NB4 (cell line): ENCODE results near the gene D2HGDH.
"Not testable (repeated sequence)": the region's sequence is repeated elsewhere in the genome, so short reads cannot be mapped to it uniquely, and the experiment has no call there.

Experiments used
- DNase-seq: peaks from one replicate; pipeline ENCODE4 v3.0.0; 2010; ENCODE audit warnings: low read depth
- H3K4me3 ChIP-seq: one replicate; pipeline ENCODE4 v1.5.1; 2011; ENCODE audit warnings: mild to moderate bottlenecking, low read depth, low read length, moderate library complexity
- MYC ChIP-seq: IDR thresholded peaks from 2 replicates; pipeline ENCODE4 v1.6.1; 2011; ENCODE audit warnings: low read depth, low read length
- POLR2A ChIP-seq: IDR thresholded peaks from 2 replicates; pipeline ENCODE4 v1.6.1; 2011; ENCODE audit warnings: mild to moderate bottlenecking; ENCODE audit not compliant: insufficient read length; ENCODE audit errors: extremely low read depth
- TF ChIP-seq, protein P1 (sequence below): IDR thresholded peaks from 2 replicates; pipeline ENCODE4 v1.6.1; 2011; ENCODE audit warnings: low read depth, low read length
- TF ChIP-seq, protein P2 (sequence below): IDR thresholded peaks from one replicate; pipeline ENCODE4 v1.5.1; 2012; ENCODE audit warnings: low read depth, low read length

D2HGDH gene

DNA sequence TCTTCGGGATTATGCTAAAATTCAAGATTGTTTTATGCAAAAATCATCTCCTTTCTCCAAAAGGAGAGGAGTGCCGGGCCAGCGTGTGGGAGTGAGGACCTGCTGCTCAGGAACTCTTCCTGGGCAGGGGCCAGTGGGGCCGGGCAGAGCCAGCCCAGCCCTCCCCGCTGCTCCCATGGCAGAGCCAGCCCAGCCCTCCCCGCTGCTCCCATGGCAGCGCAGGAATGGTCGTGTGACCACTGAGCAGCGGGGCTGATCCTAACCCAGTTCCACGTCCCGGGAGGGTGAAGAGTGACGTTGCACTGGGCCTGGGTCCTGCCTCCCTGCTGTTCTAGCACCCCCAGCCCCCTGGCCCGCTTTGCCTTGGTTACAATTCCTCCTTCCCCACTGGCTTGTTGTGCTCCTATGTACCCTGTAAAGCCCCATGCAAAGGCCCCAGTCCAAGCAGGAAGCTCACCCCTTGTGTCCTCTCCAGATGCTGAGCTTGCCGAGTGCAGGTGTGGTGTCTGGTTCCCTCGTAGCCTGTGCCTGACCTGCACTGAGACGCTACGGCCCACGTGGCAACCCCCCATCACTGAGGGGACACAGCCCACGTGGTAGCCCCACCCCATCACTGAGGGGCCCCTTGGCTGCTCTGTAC lies 63.1 kb downstream of the D2HGDH start:
- TF ChIP-seq, protein P1, sequence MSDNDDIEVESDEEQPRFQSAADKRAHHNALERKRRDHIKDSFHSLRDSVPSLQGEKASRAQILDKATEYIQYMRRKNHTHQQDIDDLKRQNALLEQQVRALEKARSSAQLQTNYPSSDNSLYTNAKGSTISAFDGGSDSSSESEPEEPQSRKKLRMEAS: no peak
- no peak for TF ChIP-seq MYC
- no peak overlapping the region for H3K4me3 ChIP-seq
- DNase-seq: no peak

DNA sequence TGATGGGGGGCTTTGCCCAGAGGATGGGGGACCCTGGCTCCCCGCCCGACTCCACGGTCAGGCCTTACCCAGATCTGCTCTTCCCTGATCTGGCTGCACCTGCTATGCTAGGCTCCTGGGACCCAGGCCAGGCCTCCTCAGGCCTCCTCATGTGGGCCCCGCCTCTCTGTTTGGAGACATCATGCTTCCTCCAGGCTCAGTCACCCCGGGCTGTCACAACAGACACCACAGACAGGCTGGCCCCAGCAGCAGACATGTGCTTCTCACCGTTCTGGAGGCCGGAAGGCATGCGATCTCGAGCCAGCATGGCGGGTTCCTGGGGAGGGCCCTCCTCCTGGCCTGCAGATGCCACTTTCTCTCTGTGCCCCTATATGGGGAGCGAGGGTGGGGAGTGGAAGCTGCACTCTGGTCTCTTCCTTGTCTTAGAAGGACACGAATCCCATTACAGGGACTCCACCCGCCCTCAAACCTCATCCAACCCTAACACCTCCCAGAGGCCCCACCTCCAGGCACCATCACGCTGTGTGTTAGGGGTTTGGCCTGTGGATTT lies 63.7 kb downstream of the D2HGDH start:
- no peak overlapping the region for H3K4me3 ChIP-seq
- TF ChIP-seq, protein P1: peak; percentile 81
- no peak for TF ChIP-seq POLR2A
- TF ChIP-seq MYC: no peak
- DNase-seq: peak; percentile 42

DNA sequence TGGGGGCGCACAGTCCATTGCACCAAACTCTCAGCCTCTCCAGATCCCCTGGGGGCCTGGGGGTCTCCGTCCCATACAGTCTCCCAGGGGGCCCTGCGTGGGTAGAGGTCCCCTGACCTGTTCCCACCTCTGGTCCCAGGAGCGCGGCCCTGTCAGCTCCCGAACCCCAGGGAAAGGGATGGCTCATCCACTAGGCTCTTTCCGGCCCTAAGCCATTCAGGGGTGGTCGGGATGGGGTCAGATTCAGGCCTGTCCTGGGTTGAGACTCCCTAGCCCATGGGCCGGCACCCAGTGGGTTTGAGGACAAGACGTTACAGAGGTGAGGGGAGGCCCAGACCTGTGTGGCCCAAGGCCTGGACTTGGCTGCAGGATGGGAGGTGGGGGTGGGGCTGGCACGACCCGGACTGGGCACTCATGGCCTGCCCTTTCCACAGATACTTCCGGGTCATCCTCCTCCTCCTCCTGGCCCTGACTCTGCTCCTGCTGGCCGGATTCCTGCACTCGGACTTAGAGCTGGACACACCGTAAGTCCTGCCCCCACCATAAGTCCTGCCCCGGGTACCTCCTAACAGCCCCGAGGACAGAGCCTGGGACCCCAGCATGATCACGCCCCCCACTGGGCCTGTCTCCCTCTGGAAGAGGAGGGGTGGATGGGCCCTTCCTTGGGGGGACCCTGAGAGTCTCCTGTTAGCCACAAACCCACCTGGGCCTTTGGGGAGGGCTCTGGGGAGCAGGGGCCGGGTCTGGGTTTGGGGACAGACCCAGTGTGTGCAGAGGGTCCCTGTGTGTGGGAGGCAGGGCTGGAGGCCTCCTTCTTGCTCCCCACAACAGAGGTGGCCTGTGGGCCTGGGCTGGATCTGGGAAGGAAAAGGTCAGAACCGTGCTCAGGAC lies 64.4 kb downstream of the D2HGDH start:
- H3K4me3 ChIP-seq: no peak overlapping the region
- DNase-seq: no peak
- TF ChIP-seq, protein P2, sequence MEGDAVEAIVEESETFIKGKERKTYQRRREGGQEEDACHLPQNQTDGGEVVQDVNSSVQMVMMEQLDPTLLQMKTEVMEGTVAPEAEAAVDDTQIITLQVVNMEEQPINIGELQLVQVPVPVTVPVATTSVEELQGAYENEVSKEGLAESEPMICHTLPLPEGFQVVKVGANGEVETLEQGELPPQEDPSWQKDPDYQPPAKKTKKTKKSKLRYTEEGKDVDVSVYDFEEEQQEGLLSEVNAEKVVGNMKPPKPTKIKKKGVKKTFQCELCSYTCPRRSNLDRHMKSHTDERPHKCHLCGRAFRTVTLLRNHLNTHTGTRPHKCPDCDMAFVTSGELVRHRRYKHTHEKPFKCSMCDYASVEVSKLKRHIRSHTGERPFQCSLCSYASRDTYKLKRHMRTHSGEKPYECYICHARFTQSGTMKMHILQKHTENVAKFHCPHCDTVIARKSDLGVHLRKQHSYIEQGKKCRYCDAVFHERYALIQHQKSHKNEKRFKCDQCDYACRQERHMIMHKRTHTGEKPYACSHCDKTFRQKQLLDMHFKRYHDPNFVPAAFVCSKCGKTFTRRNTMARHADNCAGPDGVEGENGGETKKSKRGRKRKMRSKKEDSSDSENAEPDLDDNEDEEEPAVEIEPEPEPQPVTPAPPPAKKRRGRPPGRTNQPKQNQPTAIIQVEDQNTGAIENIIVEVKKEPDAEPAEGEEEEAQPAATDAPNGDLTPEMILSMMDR: no peak
- TF ChIP-seq POLR2A (no peak), MYC (no peak)
- TF ChIP-seq, protein P1: no peak

DNA sequence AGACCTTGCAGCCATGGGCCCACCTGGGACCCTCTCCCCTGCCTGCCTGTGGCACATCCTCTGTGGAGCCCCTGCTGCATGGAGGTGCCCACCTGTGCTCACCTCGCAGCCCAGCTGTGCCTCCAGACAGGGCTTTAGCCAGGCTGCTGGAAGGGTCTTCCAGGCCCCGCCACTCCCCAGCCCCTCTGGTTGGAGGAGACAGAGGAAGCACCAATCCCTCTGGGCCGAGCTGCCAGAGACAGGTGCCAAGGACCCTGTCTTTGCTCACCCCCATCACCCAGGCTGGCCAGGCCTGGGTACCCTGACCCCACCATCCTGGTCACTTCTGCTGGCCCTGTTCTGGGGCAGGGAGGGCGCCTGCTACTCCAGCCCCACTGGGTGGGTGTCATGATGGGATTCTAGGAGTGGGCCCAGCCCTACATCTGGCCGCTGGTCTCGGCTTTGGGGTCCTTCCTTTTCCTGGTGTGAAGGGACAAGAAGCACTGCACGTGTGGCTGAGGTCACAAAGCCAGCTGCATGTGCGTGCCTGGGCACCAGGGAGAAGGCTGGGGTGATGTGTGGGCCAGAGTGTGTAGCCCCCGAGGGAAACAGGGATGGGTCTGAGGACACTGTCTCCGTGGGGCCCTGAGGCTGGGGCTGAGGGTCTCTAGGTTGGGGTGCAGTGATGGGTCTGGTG lies 65.2 kb downstream of the D2HGDH start:
- H3K4me3 ChIP-seq: no peak overlapping the region
- TF ChIP-seq POLR2A (no peak), MYC (no peak)
- TF ChIP-seq, protein P2: no peak
- TF ChIP-seq, protein P1: no peak
- DNase-seq: no peak

DNA sequence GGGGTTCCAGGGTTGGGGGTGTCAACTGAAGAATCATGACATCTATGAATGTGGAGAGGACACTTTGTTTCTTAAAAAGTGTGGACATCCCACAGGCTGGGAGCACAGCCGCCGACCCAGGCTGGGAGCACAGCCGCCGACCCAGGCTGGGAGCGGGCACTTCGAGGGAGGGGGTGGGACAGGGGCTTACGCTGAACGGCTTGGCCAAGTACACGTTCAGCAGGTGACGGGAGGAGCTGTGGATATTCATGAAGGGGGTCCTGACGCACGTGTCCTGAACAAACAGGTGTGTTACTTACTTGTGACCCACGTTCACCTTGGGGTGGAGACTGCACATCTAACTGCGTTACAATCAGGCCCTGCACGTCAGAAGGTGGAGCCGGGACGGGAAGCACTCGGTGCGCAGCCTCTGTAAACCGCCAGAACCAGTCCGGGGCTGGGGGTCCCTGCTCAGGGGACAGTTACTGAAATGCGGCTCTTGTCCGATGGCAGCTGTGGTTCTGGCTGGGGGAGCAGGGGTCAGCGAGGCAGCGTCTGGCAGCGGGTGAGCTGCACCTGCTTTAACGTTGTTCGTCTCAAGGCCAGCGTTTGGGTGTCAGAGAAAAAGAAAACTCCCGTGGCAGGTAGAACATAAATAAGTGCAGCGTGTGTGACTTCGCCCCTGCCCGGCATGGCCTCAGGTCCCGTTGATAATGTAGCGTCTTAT lies 65.9 kb downstream of the D2HGDH start:
- not testable (repeated sequence) for DNase-seq, H3K4me3 ChIP-seq

DNA sequence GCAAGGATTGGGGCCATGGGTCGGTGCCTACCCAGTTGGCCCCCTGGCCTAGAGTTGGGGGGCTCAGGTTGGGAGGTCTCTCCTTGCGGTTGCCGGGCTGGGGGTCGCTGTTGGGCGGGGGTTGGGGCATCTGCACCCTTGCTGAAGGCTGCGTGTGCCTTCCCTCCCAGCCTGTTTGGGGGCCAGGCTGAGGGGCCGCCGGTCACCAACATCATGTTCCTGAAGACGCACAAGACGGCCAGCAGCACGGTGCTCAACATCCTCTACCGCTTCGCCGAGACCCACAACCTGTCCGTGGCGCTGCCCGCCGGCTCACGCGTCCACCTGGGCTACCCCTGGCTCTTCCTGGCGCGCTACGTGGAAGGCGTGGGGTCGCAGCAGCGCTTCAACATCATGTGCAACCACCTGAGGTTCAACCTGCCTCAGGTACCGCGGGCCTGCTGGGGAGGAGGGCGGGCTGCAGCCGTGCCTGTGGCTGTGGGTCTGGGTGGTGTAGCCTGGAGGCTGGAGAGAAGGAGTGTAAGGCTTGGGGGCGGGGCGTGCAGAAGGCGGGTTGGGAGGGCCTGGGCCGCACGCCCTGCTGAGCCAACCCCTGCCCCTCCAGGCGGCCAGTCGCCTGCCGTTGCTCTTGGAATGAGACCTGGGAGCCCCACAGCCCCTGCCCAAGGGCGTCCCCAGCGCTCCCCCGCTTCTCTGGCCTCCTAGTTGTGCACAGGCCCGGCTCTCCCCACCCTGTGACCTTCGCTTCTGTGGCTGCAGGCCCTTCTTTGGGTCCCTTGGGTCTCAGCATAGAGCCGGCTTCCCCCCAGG lies 67.4 kb downstream of the D2HGDH start:
- DNase-seq: peak; percentile 69
- TF ChIP-seq MYC (no peak), POLR2A (no peak)
- TF ChIP-seq, protein P1: no peak
- TF ChIP-seq, protein P2: no peak
- H3K4me3 ChIP-seq: no peak overlapping the region
